ENCODE data around the gene DNAJC6. TPM values are rescaled to one million over a fixed set of nuclear protein-coding genes. Genes with fewer than 3 reads are reported as not detected.

DNAJC6 gene
- total RNA-seq, 1 donor from 2014 or later = 16.7 TPM

DNA sequence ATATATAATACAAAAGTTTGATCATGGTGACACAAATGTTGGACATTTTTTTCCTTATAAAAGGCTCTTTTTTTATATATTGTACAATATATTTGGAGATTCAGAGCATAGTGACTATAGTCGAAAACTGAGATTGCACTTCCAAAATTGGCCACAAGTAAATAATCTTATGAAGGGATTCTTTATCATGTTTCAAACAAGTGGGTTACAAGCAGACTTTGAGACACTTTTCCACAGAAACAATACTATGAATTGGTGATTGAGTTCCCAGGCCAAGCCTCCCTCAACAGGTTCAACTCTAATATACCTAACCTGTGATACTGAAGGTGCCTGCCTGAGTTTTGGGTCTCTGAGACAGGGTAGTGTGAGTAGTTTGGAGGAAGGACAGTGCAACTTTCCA is 124.9 kb downstream of the DNAJC6 start:
- no peaks in the 10 kb centered on the region for H3K27me3 Mint-ChIP-seq (ENCODE audit: low read depth)

GRCh38 chr1:65434760-65435159 is 125.4 kb downstream of the DNAJC6 start:
- TF ChIP-seq, protein P1, sequence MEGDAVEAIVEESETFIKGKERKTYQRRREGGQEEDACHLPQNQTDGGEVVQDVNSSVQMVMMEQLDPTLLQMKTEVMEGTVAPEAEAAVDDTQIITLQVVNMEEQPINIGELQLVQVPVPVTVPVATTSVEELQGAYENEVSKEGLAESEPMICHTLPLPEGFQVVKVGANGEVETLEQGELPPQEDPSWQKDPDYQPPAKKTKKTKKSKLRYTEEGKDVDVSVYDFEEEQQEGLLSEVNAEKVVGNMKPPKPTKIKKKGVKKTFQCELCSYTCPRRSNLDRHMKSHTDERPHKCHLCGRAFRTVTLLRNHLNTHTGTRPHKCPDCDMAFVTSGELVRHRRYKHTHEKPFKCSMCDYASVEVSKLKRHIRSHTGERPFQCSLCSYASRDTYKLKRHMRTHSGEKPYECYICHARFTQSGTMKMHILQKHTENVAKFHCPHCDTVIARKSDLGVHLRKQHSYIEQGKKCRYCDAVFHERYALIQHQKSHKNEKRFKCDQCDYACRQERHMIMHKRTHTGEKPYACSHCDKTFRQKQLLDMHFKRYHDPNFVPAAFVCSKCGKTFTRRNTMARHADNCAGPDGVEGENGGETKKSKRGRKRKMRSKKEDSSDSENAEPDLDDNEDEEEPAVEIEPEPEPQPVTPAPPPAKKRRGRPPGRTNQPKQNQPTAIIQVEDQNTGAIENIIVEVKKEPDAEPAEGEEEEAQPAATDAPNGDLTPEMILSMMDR (IDR thresholded peaks at IDR 0.05) = no peak
- H3K36me3 Mint-ChIP-seq (ENCODE audit: low read depth) = peaks cover 7% of the 10 kb centered on the region
- no peak for DNase-seq (ENCODE audit: low spot score)
- H3K27me3 Mint-ChIP-seq (ENCODE audit: low read depth) = no peaks in the 10 kb centered on the region
- H3K27ac Mint-ChIP-seq (ENCODE audit: unreplicated experiment) = peak overlapping the region; percentile 88
- no peak overlapping the region for H3K4me3 Mint-ChIP-seq (ENCODE audit: unreplicated experiment)
- H3K4me1 Mint-ChIP-seq (ENCODE audit: low read depth) = peaks cover 43% of the 10 kb centered on the region
- H3K9me3 Mint-ChIP-seq (ENCODE audit: low read depth) = no peaks in the 10 kb centered on the region

More for the DNA sequence above, 124.9 kb downstream of the DNAJC6 start:
- TF ChIP-seq, protein P1 (IDR thresholded peaks at IDR 0.05) = peak; percentile 46
- Mint-ChIP-seq H3K27ac (ENCODE audit: unreplicated experiment) (peak overlapping the region; percentile 88), H3K4me3 (ENCODE audit: unreplicated experiment) (no peak overlapping the region), H3K9me3 (ENCODE audit: low read depth) (no peaks in the 10 kb centered on the region), H3K4me1 (ENCODE audit: low read depth) (peaks cover 48% of the 10 kb centered on the region), H3K36me3 (ENCODE audit: low read depth) (peaks cover 7% of the 10 kb centered on the region)
- no peak for DNase-seq (ENCODE audit: low spot score)

DNA sequence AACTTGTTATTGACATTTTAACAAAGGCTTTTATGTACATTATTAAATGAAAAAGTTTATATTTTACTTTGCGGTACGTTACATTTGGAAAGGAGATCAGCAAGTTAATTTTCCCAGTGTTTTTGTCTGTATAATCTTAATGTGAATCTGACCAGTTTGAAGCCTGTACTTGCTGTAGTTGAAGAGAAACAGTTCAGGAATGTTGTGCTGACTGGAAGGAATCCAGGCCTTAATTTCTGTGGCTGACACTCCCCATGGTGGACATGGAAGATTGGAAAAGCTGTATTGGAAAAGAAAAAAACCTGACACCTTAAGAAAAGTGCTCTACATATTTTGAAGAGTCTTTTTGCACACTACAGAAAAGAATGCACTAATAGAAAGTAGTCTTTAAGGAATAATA is 126.6 kb downstream of the DNAJC6 start:
- H3K36me3 Mint-ChIP-seq (ENCODE audit: low read depth) = peaks cover 5% of the 10 kb centered on the region
- H3K4me1 Mint-ChIP-seq (ENCODE audit: low read depth) = peaks cover 39% of the 10 kb centered on the region
- H3K27me3 Mint-ChIP-seq (ENCODE audit: low read depth) = no peaks in the 10 kb centered on the region
- no peak overlapping the region for H3K4me3 Mint-ChIP-seq (ENCODE audit: unreplicated experiment)
- peak overlapping the region; percentile 11 for H3K27ac Mint-ChIP-seq (ENCODE audit: unreplicated experiment)
- TF ChIP-seq, protein P1 (IDR thresholded peaks at IDR 0.05) = peak; percentile 37
- no peak for DNase-seq (ENCODE audit: low spot score)
- no peaks in the 10 kb centered on the region for H3K9me3 Mint-ChIP-seq (ENCODE audit: low read depth)

DNA sequence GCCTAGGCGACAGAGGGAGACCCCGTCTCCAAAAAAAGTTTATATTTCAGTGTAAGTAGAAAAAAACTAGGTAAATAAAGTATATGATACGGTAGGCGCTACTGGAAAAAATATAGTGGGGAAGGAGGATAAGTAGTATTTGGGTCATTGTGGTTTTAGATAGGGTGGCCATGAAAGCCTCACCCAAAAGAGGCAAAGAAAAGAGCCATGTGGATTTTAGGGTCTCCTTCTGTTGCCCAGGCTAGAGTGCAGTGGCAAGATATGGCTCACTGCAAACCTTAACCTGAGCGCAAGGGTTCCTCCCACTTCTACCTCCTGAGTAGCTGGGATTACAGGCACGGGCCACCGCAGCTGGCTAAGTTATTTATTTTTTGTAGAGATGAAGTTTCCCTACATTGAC is 128.3 kb downstream of the DNAJC6 start:
- no peak overlapping the region for H3K27ac Mint-ChIP-seq (ENCODE audit: unreplicated experiment)
- H3K27me3 Mint-ChIP-seq (ENCODE audit: low read depth) = no peaks in the 10 kb centered on the region
- peaks cover 7% of the 10 kb centered on the region for H3K9me3 Mint-ChIP-seq (ENCODE audit: low read depth)
- DNase-seq (ENCODE audit: low spot score) = no peak
- no peak overlapping the region for H3K4me3 Mint-ChIP-seq (ENCODE audit: unreplicated experiment)
- TF ChIP-seq, protein P1 (IDR thresholded peaks at IDR 0.05) = no peak
- H3K4me1 Mint-ChIP-seq (ENCODE audit: low read depth) = peaks cover 34% of the 10 kb centered on the region
- peaks cover 7% of the 10 kb centered on the region for H3K36me3 Mint-ChIP-seq (ENCODE audit: low read depth)

DNA sequence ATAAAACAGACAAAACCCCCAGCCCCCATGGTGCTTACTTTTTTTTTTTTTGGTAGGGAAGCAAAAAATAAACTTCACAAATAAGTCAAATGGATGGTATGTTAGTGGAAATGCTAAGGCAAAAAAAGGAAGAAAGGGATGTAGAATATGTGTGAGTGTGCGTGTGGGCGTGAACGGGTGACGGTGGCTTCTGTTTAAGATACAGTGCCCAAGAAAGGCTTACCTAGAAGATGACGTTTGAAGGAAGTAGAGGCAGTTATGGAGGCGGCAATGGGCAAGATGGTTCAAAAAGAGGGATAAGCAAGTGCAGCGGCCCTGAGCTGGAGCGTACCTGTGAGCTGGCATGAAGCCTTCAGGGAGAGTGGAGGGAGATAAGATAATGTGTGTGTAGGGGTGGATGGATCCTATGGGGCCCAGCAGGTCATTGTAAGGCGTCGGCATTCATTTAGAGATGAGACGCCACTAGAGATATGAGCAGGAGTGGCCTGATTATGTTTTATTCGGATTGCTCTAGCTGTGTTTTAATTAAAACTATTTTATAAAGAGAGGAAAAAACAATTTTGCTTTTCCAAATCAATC is 131.1 kb downstream of the DNAJC6 start:
- DNase-seq (ENCODE audit: low spot score) = no peak
- H3K4me1 Mint-ChIP-seq (ENCODE audit: low read depth) = peaks cover 24% of the 10 kb centered on the region
- TF ChIP-seq, protein P1 (IDR thresholded peaks at IDR 0.05) = no peak
- no peaks in the 10 kb centered on the region for H3K27me3 Mint-ChIP-seq (ENCODE audit: low read depth)
- no peak overlapping the region for H3K27ac Mint-ChIP-seq (ENCODE audit: unreplicated experiment)
- peaks cover 10% of the 10 kb centered on the region for H3K9me3 Mint-ChIP-seq (ENCODE audit: low read depth)
- peaks cover 2% of the 10 kb centered on the region for H3K36me3 Mint-ChIP-seq (ENCODE audit: low read depth)
- H3K4me3 Mint-ChIP-seq (ENCODE audit: unreplicated experiment) = no peak overlapping the region
